NCI-H128 (cell line): ENCODE results near the gene RASGRP3.
A peak's percentile ranks its signal among the peaks of the same experiment; 100 is the strongest.

Experiments
- DNase-seq: peaks from one replicate; lab custom pipeline; 2025; ENCODE audit not compliant: unreplicated experiment; lab: John Stamatoyannopoulos, UW

The RASGRP3 gene

DNA sequence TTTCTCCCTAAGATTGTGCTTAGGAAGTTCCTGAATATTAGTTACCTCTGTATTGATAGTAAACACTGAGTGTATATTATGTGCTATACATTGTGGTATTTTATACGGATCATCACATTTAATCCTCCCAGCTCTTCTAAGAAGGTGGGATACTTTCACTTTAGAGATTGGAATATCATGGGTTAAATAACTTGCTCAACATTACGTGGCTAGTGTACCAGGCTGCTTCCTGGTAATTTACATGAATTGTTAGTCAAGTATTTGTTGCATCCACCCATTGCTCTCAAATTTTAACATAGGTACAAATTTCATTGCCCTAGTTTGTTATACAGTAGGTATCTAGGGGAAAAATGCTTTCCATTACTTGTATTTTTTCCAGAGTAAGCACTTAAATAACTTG, 101.2 kb downstream of the RASGRP3 start:
- DNase-seq = no peak

- no peak for DNase-seq
These were observed 102.8 kb downstream of the RASGRP3 start for GRCh38 chr2:33579227-33579626.

DNA sequence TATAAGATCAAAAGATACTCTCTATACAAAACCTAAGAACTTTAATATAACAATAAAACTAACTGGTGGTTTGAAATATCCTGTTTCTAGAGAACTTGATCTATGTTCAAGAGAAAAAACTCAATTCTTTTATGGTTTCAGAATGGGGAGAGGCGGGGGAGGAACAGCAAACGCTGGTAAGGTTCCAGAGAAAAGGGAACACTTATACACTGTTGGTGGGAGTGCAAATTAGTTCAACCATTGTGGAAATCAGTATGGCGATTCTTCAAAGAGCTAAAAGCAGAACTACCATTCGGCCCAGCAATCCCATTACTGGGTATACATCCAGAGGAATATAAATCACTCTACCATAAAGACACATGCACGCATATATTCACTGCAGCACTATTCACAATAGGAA, 105.4 kb downstream of the RASGRP3 start:
- DNase-seq = no peak

DNA sequence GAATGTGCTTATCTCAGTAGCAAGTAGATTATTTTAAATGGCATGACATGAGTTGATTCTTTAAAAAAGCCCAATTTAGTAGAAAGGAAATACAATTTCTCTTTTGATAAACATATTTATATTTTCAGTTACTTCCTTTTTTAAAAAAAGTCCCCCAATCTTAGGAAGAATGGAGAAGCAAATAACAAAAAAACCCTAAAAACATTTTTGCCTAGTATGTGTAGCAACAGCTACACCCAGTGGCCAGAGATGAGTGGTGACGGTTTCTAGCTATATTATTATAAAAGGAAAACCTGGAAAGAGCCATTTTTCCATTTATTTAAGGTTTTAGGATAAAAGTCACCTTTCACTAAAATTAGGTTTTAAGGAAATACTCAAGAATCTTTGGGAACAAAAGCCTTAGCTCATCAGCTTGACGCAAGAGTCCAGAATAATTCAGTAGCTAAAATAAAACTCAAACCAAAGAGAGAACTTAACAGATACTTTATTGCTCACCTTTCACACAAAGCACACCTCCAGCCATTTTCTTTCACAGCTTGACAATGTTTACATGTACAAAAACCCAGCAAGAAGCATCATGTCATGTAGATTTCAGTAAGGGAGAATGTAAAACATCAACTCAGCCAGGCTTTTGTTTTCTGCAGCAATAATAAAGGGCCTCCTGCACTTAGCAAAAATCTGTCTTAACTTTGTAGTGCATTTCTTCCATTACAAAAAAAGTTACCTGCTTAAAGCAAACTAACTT, 106.9 kb downstream of the RASGRP3 start:
- no peak for DNase-seq

- DNase-seq = no peak
These were observed 110.3 kb downstream of the RASGRP3 start for GRCh38 chr2:33586766-33587165.

DNA sequence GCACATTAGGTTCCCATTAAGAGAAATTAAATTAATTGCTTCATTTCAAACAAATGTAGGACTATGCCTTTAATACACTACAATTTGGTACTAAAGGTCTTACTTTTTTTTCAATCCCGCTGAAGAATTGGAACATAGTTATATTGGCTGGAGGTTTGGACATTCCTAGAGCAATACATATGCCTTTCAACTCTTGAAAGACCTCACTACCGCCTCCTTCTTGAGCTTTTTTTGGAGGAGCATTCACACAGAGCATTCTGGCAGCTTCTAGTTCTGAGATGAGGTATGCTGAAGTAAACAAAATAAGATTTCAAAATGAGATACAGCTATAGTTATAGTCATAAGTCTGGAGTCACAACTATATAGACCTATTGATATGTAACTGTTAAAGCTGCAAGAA, 111.8 kb downstream of the RASGRP3 start:
- no peak for DNase-seq

DNA sequence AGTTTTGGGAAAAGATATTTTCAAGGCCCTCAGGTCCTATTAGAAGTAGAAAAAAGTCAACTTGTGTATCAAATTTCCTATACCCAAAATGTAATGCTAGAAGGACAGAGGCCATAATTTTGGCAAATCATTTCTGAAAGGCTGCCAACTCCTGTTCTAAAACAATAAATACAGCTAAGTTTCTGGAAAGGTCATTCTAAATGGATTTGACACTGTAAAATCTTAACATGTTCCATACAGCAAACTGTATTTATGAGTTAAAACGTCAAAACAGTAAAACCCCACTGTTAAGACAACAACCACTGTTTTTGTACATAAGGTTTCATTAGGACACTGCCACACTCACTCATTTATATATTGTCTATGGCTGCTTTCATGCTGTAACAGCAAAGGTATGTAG, 113.0 kb downstream of the RASGRP3 start:
- no peak for DNase-seq

- DNase-seq = no peak
These were observed 118.9 kb downstream of the RASGRP3 start for GRCh38 chr2:33595385-33595784.

GRCh38 chr2:33597026-33597425, 120.6 kb downstream of the RASGRP3 start:
- no peak for DNase-seq

- DNase-seq = no peak
These were observed 122.2 kb downstream of the RASGRP3 start for GRCh38 chr2:33598561-33599174.

GRCh38 chr2:33599175-33599942, 122.9 kb downstream of the RASGRP3 start, which contains the start of gene FAM98A:
FAM98A (minus strand) TSS chr2:33599299; CDS start chr2:33599221, 78 bp downstream.
- DNase-seq = peak; percentile 97

GRCh38 chr2:33599943-33600192, 123.4 kb downstream of the RASGRP3 start:
- DNase-seq = no peak

- DNase-seq = no peak
These were observed 125.9 kb downstream of the RASGRP3 start for GRCh38 chr2:33602201-33602830.

DNA sequence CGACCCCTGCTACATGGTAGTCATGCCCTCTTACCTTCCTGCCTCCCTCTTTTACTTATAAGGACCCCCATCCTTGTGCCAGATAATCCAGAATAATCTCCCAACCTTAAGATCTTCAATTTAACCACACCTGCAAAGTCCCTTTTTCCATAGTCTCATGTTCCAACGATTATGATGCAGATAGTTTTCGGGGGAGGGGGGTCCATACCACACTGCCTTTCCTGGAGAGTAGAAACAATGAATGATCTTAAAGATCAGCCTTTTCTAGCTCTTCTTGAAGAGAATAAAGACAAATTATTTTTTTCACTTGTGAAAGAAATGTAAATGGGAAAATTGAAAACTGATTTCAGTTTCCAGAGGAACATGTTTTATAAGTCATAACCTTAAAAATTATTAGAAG, 127.0 kb downstream of the RASGRP3 start:
- DNase-seq = no peak

- no peak for DNase-seq
These were observed 128.6 kb downstream of the RASGRP3 start for GRCh38 chr2:33605056-33605455.

DNA sequence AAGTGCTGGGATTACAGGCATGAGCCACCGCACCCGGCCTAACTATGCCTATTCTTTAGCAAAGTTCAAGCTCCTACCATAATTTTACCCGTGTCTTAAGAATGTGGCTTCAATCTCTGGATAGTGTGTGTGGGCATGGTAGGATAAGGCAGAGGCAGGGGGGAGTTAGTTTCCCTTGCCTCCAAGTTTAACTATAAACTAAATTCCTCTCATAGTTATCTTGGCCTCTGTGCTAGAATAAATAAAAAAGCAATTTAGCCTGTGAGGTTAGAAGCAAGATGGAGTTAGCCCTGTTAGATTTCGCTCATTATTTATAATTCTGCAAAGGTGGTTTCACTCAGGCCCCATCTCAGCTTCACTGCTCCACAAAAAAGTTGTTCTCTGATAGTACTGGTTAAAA, 129.7 kb downstream of the RASGRP3 start:
- DNase-seq = no peak

- no peak for DNase-seq
These were observed 130.2 kb downstream of the RASGRP3 start for GRCh38 chr2:33606622-33607021.

GRCh38 chr2:33607251-33607721, 130.8 kb downstream of the RASGRP3 start:
- no peak for DNase-seq

- DNase-seq = no peak
These were observed 131.5 kb downstream of the RASGRP3 start for GRCh38 chr2:33607905-33608304.

- no peak for DNase-seq
These were observed 137.7 kb downstream of the RASGRP3 start for GRCh38 chr2:33614190-33614589.
